ENCODE measurements around the gene TSSC4.

Gene TSSC4

DNA sequence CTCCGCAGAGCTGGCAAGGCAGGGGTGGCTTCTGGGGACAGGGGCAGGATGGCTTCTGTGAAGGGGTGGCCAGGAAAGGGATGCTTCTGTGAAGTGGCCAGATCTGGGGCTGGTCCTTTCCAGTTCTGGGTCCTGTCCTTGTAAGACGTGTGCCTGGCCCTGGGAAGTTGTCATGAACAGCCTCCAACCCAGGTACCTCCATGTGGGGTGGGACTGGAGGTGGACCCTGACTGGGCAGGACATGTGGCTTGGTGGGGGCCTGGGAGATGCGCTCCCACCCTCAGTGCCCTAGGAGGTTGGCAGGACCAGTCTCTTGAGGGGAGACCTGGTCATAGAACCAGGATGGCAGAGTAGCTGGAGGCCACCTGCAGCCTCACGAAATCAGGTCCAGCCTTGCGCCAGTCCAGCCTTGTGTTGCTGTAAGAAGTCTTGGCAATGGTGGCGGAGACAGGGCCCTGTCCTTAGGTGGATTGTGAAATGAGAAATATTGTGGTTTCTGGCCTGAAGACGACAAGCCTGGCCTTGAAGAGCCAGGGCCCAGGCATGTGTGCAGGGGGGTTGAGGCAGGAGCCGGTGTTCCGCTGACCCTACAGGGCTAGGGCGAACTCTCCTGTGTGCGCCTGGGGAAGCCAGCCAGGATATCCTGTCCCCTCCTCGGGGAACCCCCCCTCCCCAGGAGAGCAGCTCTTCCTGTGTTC is 46.9 kb downstream of the TSSC4 start:
- Histone ChIP-seq H3K9me3 (no peaks in the 10 kb centered on the region), H3K36me3 (peaks cover 6% of the 10 kb centered on the region), H3K4me3 (ENCODE audit: low read depth in 1 of 2, low read length in 1 of 2) (peak overlapping the region; percentile 84 to 86), H3K27me3 (peaks cover 32% of the 10 kb centered on the region), H3K27ac (peak overlapping the region; percentile 93), H3K4me1 (ENCODE audit: control insufficient read depth in 1 of 2, insufficient read depth in 1 of 2, low read depth in 1 of 2, low read length in 1 of 2) (peaks cover 42 to 43% of the 10 kb centered on the region in 2 experiments)
- TF ChIP-seq, protein P1, sequence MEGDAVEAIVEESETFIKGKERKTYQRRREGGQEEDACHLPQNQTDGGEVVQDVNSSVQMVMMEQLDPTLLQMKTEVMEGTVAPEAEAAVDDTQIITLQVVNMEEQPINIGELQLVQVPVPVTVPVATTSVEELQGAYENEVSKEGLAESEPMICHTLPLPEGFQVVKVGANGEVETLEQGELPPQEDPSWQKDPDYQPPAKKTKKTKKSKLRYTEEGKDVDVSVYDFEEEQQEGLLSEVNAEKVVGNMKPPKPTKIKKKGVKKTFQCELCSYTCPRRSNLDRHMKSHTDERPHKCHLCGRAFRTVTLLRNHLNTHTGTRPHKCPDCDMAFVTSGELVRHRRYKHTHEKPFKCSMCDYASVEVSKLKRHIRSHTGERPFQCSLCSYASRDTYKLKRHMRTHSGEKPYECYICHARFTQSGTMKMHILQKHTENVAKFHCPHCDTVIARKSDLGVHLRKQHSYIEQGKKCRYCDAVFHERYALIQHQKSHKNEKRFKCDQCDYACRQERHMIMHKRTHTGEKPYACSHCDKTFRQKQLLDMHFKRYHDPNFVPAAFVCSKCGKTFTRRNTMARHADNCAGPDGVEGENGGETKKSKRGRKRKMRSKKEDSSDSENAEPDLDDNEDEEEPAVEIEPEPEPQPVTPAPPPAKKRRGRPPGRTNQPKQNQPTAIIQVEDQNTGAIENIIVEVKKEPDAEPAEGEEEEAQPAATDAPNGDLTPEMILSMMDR (IDR thresholded peaks at IDR 0.05): no peak

DNA sequence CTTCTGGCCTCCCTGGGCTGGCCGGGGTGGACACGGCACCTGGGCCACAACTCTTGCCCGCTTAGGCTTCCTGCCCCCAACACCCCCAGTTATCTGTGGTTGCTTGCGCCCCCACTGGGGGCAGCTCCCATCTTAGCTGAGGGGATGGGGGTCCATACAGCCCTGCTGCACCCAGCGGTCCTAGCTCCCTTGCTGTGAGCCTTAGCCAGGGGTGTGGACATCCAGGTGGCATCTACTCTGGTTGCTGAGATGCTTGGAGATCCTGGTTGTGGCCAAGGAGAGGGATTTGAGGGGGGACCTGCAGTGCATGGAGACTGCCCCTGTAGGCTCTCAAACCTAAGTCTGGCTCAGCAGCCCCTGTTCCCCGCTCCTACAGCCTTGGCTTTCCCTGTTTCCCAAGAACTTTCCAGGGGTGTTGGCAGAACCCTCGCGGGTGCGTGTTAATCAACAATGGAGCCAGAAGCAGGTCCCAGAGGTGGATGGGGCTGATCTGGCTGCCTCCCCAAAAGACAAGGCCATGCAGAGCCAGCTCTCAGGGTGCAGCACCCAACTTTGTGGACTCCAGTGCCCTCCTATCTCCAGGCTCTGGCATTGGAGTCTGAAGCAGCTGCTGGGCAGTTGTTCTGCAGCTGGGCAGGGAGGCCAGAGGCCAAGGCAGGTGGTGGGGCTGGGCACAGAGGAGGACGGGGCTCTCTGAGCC is 47.6 kb downstream of the TSSC4 start:
- peak overlapping the region; percentile 84 to 86 for H3K4me3 ChIP-seq (ENCODE audit: low read depth in 1 of 2, low read length in 1 of 2)
- peaks cover 26% of the 10 kb centered on the region for H3K27me3 ChIP-seq
- peaks cover 42 to 43% of the 10 kb centered on the region in 2 experiments for H3K4me1 ChIP-seq (ENCODE audit: control insufficient read depth in 1 of 2, insufficient read depth in 1 of 2, low read depth in 1 of 2, low read length in 1 of 2)
- H3K9me3 ChIP-seq: no peaks in the 10 kb centered on the region
- peak overlapping the region; percentile 93 for H3K27ac ChIP-seq
- TF ChIP-seq, protein P1 (IDR thresholded peaks at IDR 0.05): no peak
- H3K36me3 ChIP-seq: peaks cover 6% of the 10 kb centered on the region

DNA sequence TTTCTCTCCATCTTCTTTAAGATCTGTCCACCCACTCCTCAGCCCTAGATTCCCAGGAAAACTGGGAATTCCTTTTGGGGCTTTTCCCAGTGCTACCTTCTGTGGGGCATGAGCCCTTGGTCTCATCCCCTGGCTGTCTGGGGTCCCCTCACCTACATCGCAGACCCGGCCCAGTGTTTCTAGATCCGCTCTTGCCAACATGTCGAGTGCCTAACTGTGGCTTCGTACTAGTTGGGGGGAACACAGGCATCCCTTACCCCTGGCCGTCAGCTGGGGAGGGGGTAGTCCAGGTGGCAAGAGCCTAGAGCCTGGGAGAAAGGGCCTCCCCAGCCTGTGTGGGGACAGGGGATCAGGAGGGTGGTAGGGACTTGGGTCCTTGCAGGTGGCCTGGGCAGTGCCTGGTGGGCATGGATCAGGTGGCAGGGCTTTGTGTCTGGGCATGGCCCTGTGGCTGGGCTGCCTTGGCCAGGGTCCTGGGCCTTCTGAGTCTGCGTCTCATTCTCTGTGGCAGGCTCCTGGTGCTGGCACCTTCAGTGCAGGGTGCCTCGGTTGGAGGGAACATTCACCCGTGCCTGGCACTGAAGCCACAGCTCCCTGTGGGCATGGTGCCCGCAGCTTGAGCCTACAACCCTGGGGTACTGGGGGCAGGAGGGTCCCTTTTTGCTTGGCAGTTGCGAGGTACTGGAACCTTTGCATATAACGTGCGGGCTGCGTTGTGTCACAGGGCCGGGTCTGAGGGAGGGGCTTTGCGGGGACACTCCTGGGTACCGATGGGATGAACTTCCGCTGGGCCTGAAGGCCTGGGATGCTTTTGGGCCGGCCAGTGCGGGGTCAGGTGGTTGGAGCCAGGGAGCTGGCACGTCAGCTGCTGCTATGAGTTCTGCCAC is 48.4 kb downstream of the TSSC4 start:
- TF ChIP-seq, protein P1 (IDR thresholded peaks at IDR 0.05): no peak
- peaks cover 42 to 43% of the 10 kb centered on the region in 2 experiments for H3K4me1 ChIP-seq (ENCODE audit: control insufficient read depth in 1 of 2, insufficient read depth in 1 of 2, low read depth in 1 of 2, low read length in 1 of 2)
- peak overlapping the region; percentile 93 for H3K27ac ChIP-seq
- H3K9me3 ChIP-seq: no peaks in the 10 kb centered on the region
- H3K27me3 ChIP-seq: peaks cover 18% of the 10 kb centered on the region
- H3K4me3 ChIP-seq (ENCODE audit: low read depth in 1 of 2, low read length in 1 of 2): no peak overlapping the region
- peaks cover 6% of the 10 kb centered on the region for H3K36me3 ChIP-seq

DNA sequence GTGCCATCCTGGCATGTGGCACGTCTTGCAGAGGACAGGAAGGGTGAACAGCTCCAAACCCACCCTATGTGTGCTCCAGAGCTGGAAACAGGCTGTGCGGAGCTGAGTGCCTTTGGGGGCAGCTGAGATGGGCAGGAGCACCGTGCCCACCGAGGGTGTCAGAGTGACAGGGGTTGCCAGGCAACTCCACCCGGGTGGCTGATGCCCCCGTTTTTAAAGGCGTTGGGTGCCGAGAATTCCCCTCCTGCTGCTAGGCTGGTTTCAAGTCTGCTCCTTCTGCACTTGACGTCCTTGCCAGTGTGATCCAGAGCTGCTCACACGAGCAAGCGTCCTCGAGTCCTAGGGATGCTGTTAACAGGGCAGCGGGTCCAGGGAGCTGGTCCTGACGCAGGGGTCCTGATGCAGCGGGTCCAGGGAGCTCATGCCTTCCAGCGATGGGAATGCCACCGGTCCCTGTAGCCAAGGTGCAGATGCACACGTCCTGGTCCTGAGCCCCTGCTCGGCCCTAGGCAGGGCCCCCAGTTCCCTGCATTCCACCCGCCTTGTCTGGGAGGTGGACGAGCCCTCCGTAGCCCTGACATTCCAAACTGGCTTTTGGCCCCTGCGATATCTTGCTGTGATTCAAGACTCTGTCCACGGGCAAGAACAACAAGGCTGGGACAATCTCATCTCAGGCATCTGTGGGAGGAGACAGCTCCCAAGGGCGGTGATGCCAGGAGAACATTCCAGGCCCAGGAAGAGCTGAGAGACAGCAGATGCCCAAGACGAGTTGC is 49.2 kb downstream of the TSSC4 start:
- H3K27me3 ChIP-seq: peaks cover 12% of the 10 kb centered on the region
- H3K4me1 ChIP-seq (ENCODE audit: control insufficient read depth in 1 of 2, insufficient read depth in 1 of 2, low read depth in 1 of 2, low read length in 1 of 2): peaks cover 37 to 39% of the 10 kb centered on the region in 2 experiments
- no peak overlapping the region for H3K27ac ChIP-seq
- TF ChIP-seq, protein P1 (IDR thresholded peaks at IDR 0.05): no peak
- peaks cover 6% of the 10 kb centered on the region for H3K36me3 ChIP-seq
- no peak overlapping the region for H3K4me3 ChIP-seq (ENCODE audit: low read depth in 1 of 2, low read length in 1 of 2)
- H3K9me3 ChIP-seq: no peaks in the 10 kb centered on the region

All from neutrophil (primary cell).